GM19395 (cell line): ENCODE measurements around the gene AK6.
A peak's percentile ranks its signal among the peaks of the same experiment; 100 is the strongest.
"Not testable (repeated sequence)": the region's sequence is repeated elsewhere in the genome, so short reads cannot be mapped to it uniquely, and the experiment has no call there.

Experiments
- ATAC-seq: cut with Tn5 transposase; IDR thresholded peaks from one replicate; pipeline ENCODE4 v1.9.1; 2021; ENCODE audit warnings: mild to moderate bottlenecking, moderate library complexity; ENCODE audit not compliant: unreplicated experiment

Gene AK6

GRCh38 chr5:69369340-69370121 is at the start of gene AK6, which contains the start of the genes RAD17 and TAF9:
AK6 (minus strand) TSS chr5:69369520; CDS start chr5:69369490, 30 bp downstream.
RAD17 (plus strand) TSS chr5:69369818; CDS start chr5:69372209, 2,391 bp downstream.
TAF9 (minus strand) TSS chr5:69369520; CDS start chr5:69365737, 3,783 bp downstream.
- ATAC-seq = peak; percentile 95

- ATAC-seq = no peak
Measured at GRCh38 chr5:69418554-69418953, 49.2 kb upstream of the AK6 start.

- no peak for ATAC-seq
Measured at GRCh38 chr5:69416699-69417098, 47.4 kb upstream of the AK6 start.

GRCh38 chr5:69416180-69416579 is 46.9 kb upstream of the AK6 start:
- no peak for ATAC-seq

- no peak for ATAC-seq
Measured at GRCh38 chr5:69415584-69415958, 46.3 kb upstream of the AK6 start.

- ATAC-seq = no peak
Measured at GRCh38 chr5:69414885-69415583, 45.7 kb upstream of the AK6 start, which contains the start of gene MARVELD2. MARVELD2 (plus strand) TSS chr5:69415116; CDS start chr5:69419386, 4,270 bp downstream.

- ATAC-seq = no peak
Measured at GRCh38 chr5:69404659-69405330, 35.5 kb upstream of the AK6 start.

- ATAC-seq = no peak
Measured at GRCh38 chr5:69378376-69378775, 9.1 kb upstream of the AK6 start.

GRCh38 chr5:69374911-69375446 is 5.7 kb upstream of the AK6 start:
- peak; percentile 82 for ATAC-seq

- no peak for ATAC-seq
Measured at GRCh38 chr5:69372394-69372793, 3.1 kb upstream of the AK6 start.

GRCh38 chr5:69370335-69370734 is 1.0 kb upstream of the AK6 start:
- ATAC-seq = not testable (repeated sequence)

- peak; percentile 24 for ATAC-seq
Measured at GRCh38 chr5:69368458-69369339, 621 bp downstream of the AK6 start.

- ATAC-seq = no peak
Measured at GRCh38 chr5:69367697-69368279, 1.5 kb downstream of the AK6 start.

- no peak for ATAC-seq
Measured at GRCh38 chr5:69364850-69365249, 4.5 kb downstream of the AK6 start.

- ATAC-seq = no peak
Measured at GRCh38 chr5:69364414-69364813, 4.9 kb downstream of the AK6 start.

- ATAC-seq = no peak
Measured at GRCh38 chr5:69360442-69360841, 8.9 kb downstream of the AK6 start.

- no peak for ATAC-seq
Measured at GRCh38 chr5:69359699-69360098, 9.6 kb downstream of the AK6 start.

GRCh38 chr5:69350664-69351063 is 18.7 kb downstream of the AK6 start:
- ATAC-seq = no peak

GRCh38 chr5:69343083-69343482 is 26.2 kb downstream of the AK6 start:
- ATAC-seq = no peak
